Measurements from ENCODE around the gene CUTC.

Gene CUTC

DNA sequence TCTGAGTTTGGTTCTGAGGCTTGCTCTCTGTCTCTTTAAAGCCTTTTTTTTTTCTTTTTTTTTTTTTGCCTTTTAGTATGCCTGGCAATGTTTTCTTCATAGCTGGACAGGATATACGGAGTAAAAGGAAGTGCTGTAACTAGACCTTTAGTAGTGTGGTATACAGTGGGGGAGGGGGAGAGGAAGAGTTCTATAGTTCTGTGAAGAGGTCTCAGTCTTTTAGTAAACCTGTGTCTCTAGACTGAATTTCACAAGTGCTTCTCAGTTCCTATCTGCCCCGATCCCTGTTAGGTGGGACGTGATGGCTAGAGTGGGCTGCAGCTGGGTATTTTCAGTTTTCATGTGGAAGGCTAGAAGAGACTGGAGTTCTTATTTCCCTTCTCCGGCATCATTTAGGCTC, 47.3 kb downstream of the CUTC start:
- Histone ChIP-seq H3K79me2 (ENCODE audit: insufficient read depth, low read length) (no peaks in the 10 kb centered on the region), H4K20me1 (ENCODE audit: insufficient read depth, low read length, poor library complexity, severe bottlenecking) (no peaks in the 10 kb centered on the region), H3K9ac (ENCODE audit: low read depth, low read length, poor library complexity, severe bottlenecking) (no peak overlapping the region), H3F3A (ENCODE audit: low read depth) (no peaks in the 10 kb centered on the region), H3K4me2 (ENCODE audit: low read depth, low read length, poor library complexity, severe bottlenecking) (peak overlapping the region; percentile 64), H3K9me2 (replicated peaks; ENCODE audit: low read depth, low read length) (no peaks in the 10 kb centered on the region), H3K4me1 (ENCODE audit: insufficient read depth, low read length, poor library complexity, severe bottlenecking) (peaks cover 13% of the 10 kb centered on the region), H2AFZ (ENCODE audit: low read length) (peak overlapping the region; percentile 94), H3K4me3 (ENCODE audit: low read length, poor library complexity, severe bottlenecking) (peak overlapping the region; percentile 47), H3K36me3 (ENCODE audit: insufficient read depth, low read length) (no peaks in the 10 kb centered on the region), H3K9me3 (ENCODE audit: insufficient read depth, low read depth, low read length) (no peaks in the 10 kb centered on the region), H3K27me3 (ENCODE audit: insufficient read depth, low read length, poor library complexity, severe bottlenecking) (no peaks in the 10 kb centered on the region)
- no peak for TF ChIP-seq EZH2phosphoT487 (IDR thresholded peaks at IDR 0.05; ENCODE audit: borderline replicate concordance)
- TF ChIP-seq, protein P1, sequence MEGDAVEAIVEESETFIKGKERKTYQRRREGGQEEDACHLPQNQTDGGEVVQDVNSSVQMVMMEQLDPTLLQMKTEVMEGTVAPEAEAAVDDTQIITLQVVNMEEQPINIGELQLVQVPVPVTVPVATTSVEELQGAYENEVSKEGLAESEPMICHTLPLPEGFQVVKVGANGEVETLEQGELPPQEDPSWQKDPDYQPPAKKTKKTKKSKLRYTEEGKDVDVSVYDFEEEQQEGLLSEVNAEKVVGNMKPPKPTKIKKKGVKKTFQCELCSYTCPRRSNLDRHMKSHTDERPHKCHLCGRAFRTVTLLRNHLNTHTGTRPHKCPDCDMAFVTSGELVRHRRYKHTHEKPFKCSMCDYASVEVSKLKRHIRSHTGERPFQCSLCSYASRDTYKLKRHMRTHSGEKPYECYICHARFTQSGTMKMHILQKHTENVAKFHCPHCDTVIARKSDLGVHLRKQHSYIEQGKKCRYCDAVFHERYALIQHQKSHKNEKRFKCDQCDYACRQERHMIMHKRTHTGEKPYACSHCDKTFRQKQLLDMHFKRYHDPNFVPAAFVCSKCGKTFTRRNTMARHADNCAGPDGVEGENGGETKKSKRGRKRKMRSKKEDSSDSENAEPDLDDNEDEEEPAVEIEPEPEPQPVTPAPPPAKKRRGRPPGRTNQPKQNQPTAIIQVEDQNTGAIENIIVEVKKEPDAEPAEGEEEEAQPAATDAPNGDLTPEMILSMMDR (conservative IDR thresholded peaks at IDR 0.05; ENCODE audit: low read length), result no peak

- no peak for TF ChIP-seq EZH2phosphoT487 (IDR thresholded peaks at IDR 0.05; ENCODE audit: borderline replicate concordance)
- TF ChIP-seq, protein P1 (conservative IDR thresholded peaks at IDR 0.05; ENCODE audit: low read length), result no peak
- Histone ChIP-seq H3K4me3 (ENCODE audit: low read length, poor library complexity, severe bottlenecking) (no peak overlapping the region), H3K9me2 (replicated peaks; ENCODE audit: low read depth, low read length) (no peaks in the 10 kb centered on the region), H3K4me2 (ENCODE audit: low read depth, low read length, poor library complexity, severe bottlenecking) (no peak overlapping the region), H3K36me3 (ENCODE audit: insufficient read depth, low read length) (no peaks in the 10 kb centered on the region), H3K27me3 (ENCODE audit: insufficient read depth, low read length, poor library complexity, severe bottlenecking) (no peaks in the 10 kb centered on the region), H3F3A (ENCODE audit: low read depth) (no peaks in the 10 kb centered on the region), H2AFZ (ENCODE audit: low read length) (no peak overlapping the region), H3K9me3 (ENCODE audit: insufficient read depth, low read depth, low read length) (no peaks in the 10 kb centered on the region), H3K4me1 (ENCODE audit: insufficient read depth, low read length, poor library complexity, severe bottlenecking) (peaks cover 13% of the 10 kb centered on the region), H3K79me2 (ENCODE audit: insufficient read depth, low read length) (no peaks in the 10 kb centered on the region), H4K20me1 (ENCODE audit: insufficient read depth, low read length, poor library complexity, severe bottlenecking) (no peaks in the 10 kb centered on the region), H3K9ac (ENCODE audit: low read depth, low read length, poor library complexity, severe bottlenecking) (no peak overlapping the region)
These were observed 49.8 kb downstream of the CUTC start for GRCh38 chr10:99781734-99782429.

DNA sequence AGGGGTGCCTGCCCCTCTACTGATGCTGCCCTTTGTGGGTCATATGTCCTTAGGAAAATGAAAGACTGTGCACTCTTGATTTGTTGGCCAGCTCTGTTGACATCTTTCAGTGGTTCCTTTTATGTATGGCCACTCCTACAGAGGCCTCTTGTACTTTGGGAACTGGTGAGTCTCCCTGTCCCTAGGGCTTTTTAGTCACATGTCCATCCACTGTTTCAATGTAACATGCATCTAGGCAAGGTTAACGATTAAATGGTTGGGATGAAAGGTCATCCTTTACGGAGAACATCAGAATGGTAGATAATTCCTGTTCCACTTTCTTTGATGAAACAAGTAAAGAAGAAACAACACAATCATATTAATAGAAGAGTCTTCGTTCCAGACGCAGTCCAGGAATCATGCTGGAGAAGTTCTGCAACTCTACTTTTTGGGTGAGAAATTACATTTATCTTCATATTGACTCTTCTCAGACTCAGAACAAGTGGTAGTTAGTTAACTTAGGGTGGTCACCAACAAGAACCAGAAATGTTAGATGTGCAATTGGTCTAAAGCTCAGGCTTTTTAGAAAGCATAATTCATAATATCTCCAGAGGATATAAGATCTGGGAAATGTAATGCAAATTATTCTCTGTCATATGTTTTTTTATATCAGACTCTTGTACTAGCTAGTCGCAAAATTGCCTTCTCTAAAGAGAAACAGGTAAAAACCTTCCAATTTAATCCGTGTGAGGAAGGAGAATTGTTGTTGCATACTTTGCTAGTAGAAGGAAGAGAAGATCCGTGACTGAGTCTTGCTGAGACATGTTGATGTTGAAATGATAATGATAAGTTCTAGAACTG, 50.6 kb downstream of the CUTC start, which contains the start of gene ABCC2:
Gene ABCC2, plus strand, starts transcription at position 194 of the 840 bp plus-strand sequence. Its CDS starts 205 bp downstream, at position 399.
- H3F3A ChIP-seq (ENCODE audit: low read depth), result no peaks in the 10 kb centered on the region
- peaks cover 13% of the 10 kb centered on the region for H3K4me1 ChIP-seq (ENCODE audit: insufficient read depth, low read length, poor library complexity, severe bottlenecking)
- H3K4me3 ChIP-seq (ENCODE audit: low read length, poor library complexity, severe bottlenecking), result no peak within 1 kb of the TSS
- TF ChIP-seq EZH2phosphoT487 (IDR thresholded peaks at IDR 0.05; ENCODE audit: borderline replicate concordance), result no peak
- TF ChIP-seq, protein P1 (conservative IDR thresholded peaks at IDR 0.05; ENCODE audit: low read length), result no peak
- no peaks in the 10 kb centered on the region for H4K20me1 ChIP-seq (ENCODE audit: insufficient read depth, low read length, poor library complexity, severe bottlenecking)
- H3K4me2 ChIP-seq (ENCODE audit: low read depth, low read length, poor library complexity, severe bottlenecking), result no peak within 1 kb of the TSS
- H3K36me3 ChIP-seq (ENCODE audit: insufficient read depth, low read length), result no peaks in the 10 kb centered on the region
- H3K27me3 ChIP-seq (ENCODE audit: insufficient read depth, low read length, poor library complexity, severe bottlenecking), result no peaks in the 10 kb centered on the region
- H2AFZ ChIP-seq (ENCODE audit: low read length), result no peak within 1 kb of the TSS
- H3K79me2 ChIP-seq (ENCODE audit: insufficient read depth, low read length), result no peaks in the 10 kb centered on the region
- no peak within 1 kb of the TSS for H3K9ac ChIP-seq (ENCODE audit: low read depth, low read length, poor library complexity, severe bottlenecking)
- no peaks in the 10 kb centered on the region for H3K9me2 ChIP-seq (replicated peaks; ENCODE audit: low read depth, low read length)
- no peaks in the 10 kb centered on the region for H3K9me3 ChIP-seq (ENCODE audit: insufficient read depth, low read depth, low read length)

Data from Loucy (cell line).